AG09309 (cell line): Measurements from ENCODE around the gene KHNYN.

ENCODE experiments used
- DNase-seq: peaks from one replicate; pipeline ENCODE4 v3.0.0-alpha.2; 2010; ENCODE audit warnings: low read depth
- H3K4me3 ChIP-seq: 2 replicates; pipeline ENCODE4 v1.5.1; 2011; ENCODE audit warnings: mild to moderate bottlenecking, low read depth, low read length, moderate library complexity; ENCODE audit not compliant: control insufficient read depth
- CTCF ChIP-seq: IDR thresholded peaks from 2 replicates; pipeline ENCODE4 v1.5.1; 2011; ENCODE audit warnings: mild to moderate bottlenecking, low read depth, low read length, inconsistent platforms; ENCODE audit not compliant: insufficient read depth, control insufficient read depth; ENCODE audit errors: missing control alignments

The KHNYN gene

GRCh38 chr14:24401810-24402702, 27.7 kb upstream of the KHNYN start:
- no peak for TF ChIP-seq CTCF
- no peak for DNase-seq

GRCh38 chr14:24403294-24403998, 26.3 kb upstream of the KHNYN start:
- no peak for TF ChIP-seq CTCF
- no peak for DNase-seq
- no peak overlapping the region for H3K4me3 ChIP-seq

More at GRCh38 chr14:24401810-24402702, 27.7 kb upstream of the KHNYN start:
- no peak overlapping the region for H3K4me3 ChIP-seq

GRCh38 chr14:24404814-24405213, 24.9 kb upstream of the KHNYN start:
- no peak for DNase-seq
- no peak for TF ChIP-seq CTCF

GRCh38 chr14:24406416-24406815, 23.3 kb upstream of the KHNYN start:
- no peak for DNase-seq
- H3K4me3 ChIP-seq: no peak overlapping the region
- no peak for TF ChIP-seq CTCF

More at GRCh38 chr14:24404814-24405213, 24.9 kb upstream of the KHNYN start:
- no peak overlapping the region for H3K4me3 ChIP-seq

GRCh38 chr14:24407608-24408325, 22.0 kb upstream of the KHNYN start:
- no peak overlapping the region for H3K4me3 ChIP-seq
- TF ChIP-seq CTCF: no peak
- DNase-seq: no peak

- no peak overlapping the region for H3K4me3 ChIP-seq
- TF ChIP-seq CTCF: no peak
Measured at GRCh38 chr14:24408764-24409163, 21.0 kb upstream of the KHNYN start.

More at GRCh38 chr14:24408764-24409163, 21.0 kb upstream of the KHNYN start:
- DNase-seq: no peak
